ENCODE results near the gene NXF2B. TPM values are rescaled to one million over a fixed set of nuclear protein-coding genes. Genes with fewer than 3 reads are reported as not detected.
"Not testable (repeated sequence)": the region's sequence is repeated elsewhere in the genome, so short reads cannot be mapped to it uniquely, and the experiment has no call there.

Gene NXF2B
- total RNA-seq (not detected), total RNA-seq (0 reads per million in 172 experiments)
- polyA plus RNA-seq (2013, experiment 1 of 2) = not detected
- polyA plus RNA-seq (2013, experiment 2 of 2) = not detected

GRCh38 chrX:102439908-102440307 lies at the start of gene NXF2B:
Gene NXF2B, minus strand, starts transcription at chrX:102440008. Its CDS starts 59,972 bp downstream, at chrX:102380036.
- ATAC-seq (ENCODE audit: poor library complexity); H3K27ac ChIP-seq (ENCODE audit: low read depth in 1 of 2, low read length in 2 of 2); H3K27me3 ChIP-seq (ENCODE audit: control insufficient read depth in 1 of 2, insufficient read depth in 2 of 2, low read length in 2 of 2); H3K36me3 ChIP-seq (ENCODE audit: insufficient read depth, low read length); H3K9me3 Mint-ChIP-seq; H3K4me1 ChIP-seq (ENCODE audit: insufficient read depth, low read length); H3K36me3 Mint-ChIP-seq (ENCODE audit: low read depth); H3K9me3 ChIP-seq (ENCODE audit: control insufficient read depth in 1 of 2, insufficient read depth in 1 of 2, low read length in 2 of 2); POLR2A ChIA-PET; CTCF ChIA-PET; H3K4me3 Mint-ChIP-seq; intact Hi-C loops (cut with DNase I, micrococcal nuclease); DNase-seq; H3K27ac Mint-ChIP-seq; H3K4me1 Mint-ChIP-seq (ENCODE audit: low read depth); H3K4me3 ChIP-seq (ENCODE audit: low read length); H3K27me3 Mint-ChIP-seq: not testable (repeated sequence)

- H3K36me3 ChIP-seq (ENCODE audit: insufficient read depth, low read length); H3K27ac ChIP-seq (ENCODE audit: low read depth in 1 of 2, low read length in 2 of 2); H3K27ac Mint-ChIP-seq; H3K4me1 ChIP-seq (ENCODE audit: insufficient read depth, low read length); H3K9me3 Mint-ChIP-seq; intact Hi-C loops (cut with DNase I, micrococcal nuclease); ATAC-seq (ENCODE audit: poor library complexity); POLR2A ChIA-PET; H3K9me3 ChIP-seq (ENCODE audit: control insufficient read depth in 1 of 2, insufficient read depth in 1 of 2, low read length in 2 of 2); H3K4me3 ChIP-seq (ENCODE audit: low read length); H3K27me3 ChIP-seq (ENCODE audit: control insufficient read depth in 1 of 2, insufficient read depth in 2 of 2, low read length in 2 of 2); H3K4me1 Mint-ChIP-seq (ENCODE audit: low read depth); CTCF ChIA-PET; H3K27me3 Mint-ChIP-seq; DNase-seq; H3K4me3 Mint-ChIP-seq; H3K36me3 Mint-ChIP-seq (ENCODE audit: low read depth): not testable (repeated sequence)
Measured at GRCh38 chrX:102478765-102479164, 39.0 kb upstream of the NXF2B start.

GRCh38 chrX:102471762-102472220 lies 32.0 kb upstream of the NXF2B start, which contains the start of gene TCP11X2:
Gene TCP11X2, minus strand, starts transcription at chrX:102471812.
- H3K27ac ChIP-seq (ENCODE audit: low read depth in 1 of 2, low read length in 2 of 2); H3K9me3 Mint-ChIP-seq; H3K27ac Mint-ChIP-seq; CTCF ChIA-PET; H3K4me3 ChIP-seq (ENCODE audit: low read length); H3K27me3 Mint-ChIP-seq; H3K36me3 ChIP-seq (ENCODE audit: insufficient read depth, low read length); DNase-seq; H3K4me1 ChIP-seq (ENCODE audit: insufficient read depth, low read length); ATAC-seq (ENCODE audit: poor library complexity); POLR2A ChIA-PET; intact Hi-C loops (cut with DNase I, micrococcal nuclease); H3K4me3 Mint-ChIP-seq; H3K27me3 ChIP-seq (ENCODE audit: control insufficient read depth in 1 of 2, insufficient read depth in 2 of 2, low read length in 2 of 2); H3K36me3 Mint-ChIP-seq (ENCODE audit: low read depth); H3K4me1 Mint-ChIP-seq (ENCODE audit: low read depth); H3K9me3 ChIP-seq (ENCODE audit: control insufficient read depth in 1 of 2, insufficient read depth in 1 of 2, low read length in 2 of 2): not testable (repeated sequence)

- DNase-seq; H3K9me3 ChIP-seq (ENCODE audit: control insufficient read depth in 1 of 2, insufficient read depth in 1 of 2, low read length in 2 of 2); H3K36me3 ChIP-seq (ENCODE audit: insufficient read depth, low read length); H3K36me3 Mint-ChIP-seq (ENCODE audit: low read depth); ATAC-seq (ENCODE audit: poor library complexity); intact Hi-C loops (cut with DNase I, micrococcal nuclease); H3K27ac Mint-ChIP-seq; H3K4me1 ChIP-seq (ENCODE audit: insufficient read depth, low read length); H3K9me3 Mint-ChIP-seq; CTCF ChIA-PET; H3K27ac ChIP-seq (ENCODE audit: low read depth in 1 of 2, low read length in 2 of 2); H3K4me3 ChIP-seq (ENCODE audit: low read length); H3K27me3 ChIP-seq (ENCODE audit: control insufficient read depth in 1 of 2, insufficient read depth in 2 of 2, low read length in 2 of 2); H3K4me3 Mint-ChIP-seq; H3K4me1 Mint-ChIP-seq (ENCODE audit: low read depth); POLR2A ChIA-PET; H3K27me3 Mint-ChIP-seq: not testable (repeated sequence)
Measured at GRCh38 chrX:102470215-102470614, 30.4 kb upstream of the NXF2B start.

- H3K27me3 ChIP-seq (ENCODE audit: control insufficient read depth in 1 of 2, insufficient read depth in 2 of 2, low read length in 2 of 2); H3K4me3 Mint-ChIP-seq; H3K36me3 ChIP-seq (ENCODE audit: insufficient read depth, low read length); H3K36me3 Mint-ChIP-seq (ENCODE audit: low read depth); H3K27me3 Mint-ChIP-seq; intact Hi-C loops (cut with DNase I, micrococcal nuclease); H3K27ac ChIP-seq (ENCODE audit: low read depth in 1 of 2, low read length in 2 of 2); POLR2A ChIA-PET; CTCF ChIA-PET; ATAC-seq (ENCODE audit: poor library complexity); H3K4me1 Mint-ChIP-seq (ENCODE audit: low read depth); H3K27ac Mint-ChIP-seq; DNase-seq; H3K9me3 ChIP-seq (ENCODE audit: control insufficient read depth in 1 of 2, insufficient read depth in 1 of 2, low read length in 2 of 2); H3K4me1 ChIP-seq (ENCODE audit: insufficient read depth, low read length); H3K9me3 Mint-ChIP-seq; H3K4me3 ChIP-seq (ENCODE audit: low read length): not testable (repeated sequence)
Measured at GRCh38 chrX:102458615-102459014, 18.8 kb upstream of the NXF2B start.

GRCh38 chrX:102414493-102414892 lies 25.3 kb downstream of the NXF2B start:
- ATAC-seq (ENCODE audit: poor library complexity); H3K4me1 Mint-ChIP-seq (ENCODE audit: low read depth); CTCF ChIA-PET: not testable (repeated sequence)

More at GRCh38 chrX:102414493-102414892, 25.3 kb downstream of the NXF2B start:
- H3K27ac ChIP-seq (ENCODE audit: low read depth in 1 of 2, low read length in 2 of 2); H3K27me3 ChIP-seq (ENCODE audit: control insufficient read depth in 1 of 2, insufficient read depth in 2 of 2, low read length in 2 of 2); H3K36me3 Mint-ChIP-seq (ENCODE audit: low read depth); H3K27ac Mint-ChIP-seq; POLR2A ChIA-PET; H3K9me3 Mint-ChIP-seq; H3K9me3 ChIP-seq (ENCODE audit: control insufficient read depth in 1 of 2, insufficient read depth in 1 of 2, low read length in 2 of 2); H3K4me3 ChIP-seq (ENCODE audit: low read length); DNase-seq; intact Hi-C loops (cut with DNase I, micrococcal nuclease); H3K36me3 ChIP-seq (ENCODE audit: insufficient read depth, low read length); H3K4me3 Mint-ChIP-seq; H3K4me1 ChIP-seq (ENCODE audit: insufficient read depth, low read length); H3K27me3 Mint-ChIP-seq: not testable (repeated sequence)

All from CD4-positive, alpha-beta T cell (primary cell).